Left cardiac atrium (tissue), 4 donors: ENCODE data around the gene GNL2. TPM values are rescaled to one million over a fixed set of nuclear protein-coding genes. Genes with fewer than 3 reads are reported as not detected.
"Not testable (repeated sequence)": the region's sequence is repeated elsewhere in the genome, so short reads cannot be mapped to it uniquely, and the experiment has no call there.

Experiments used
- ATAC-seq, 2 donors: fragments of 200-7000 bp; cut with Tn5 transposase; one replicate each; pipeline ENCODE4 v1.9.1; 2020; ENCODE audit warnings: mild to moderate bottlenecking in 2 of 2, moderate library complexity in 2 of 2
- DNase-seq: peaks from one replicate; pipeline ENCODE4 v3.0.0-alpha.2; 2020
- intact Hi-C, 2 donors: fragments of 100-400 bp; cut with DNase I; formaldehyde crosslinking; loops; one replicate each; pipeline versions ENCODE4 v1.14.1 to v1.15.1; 2022 to 2023
- total RNA-seq, 2 donors: library from RNA; stranded (reverse); fragmentation: NEBNext Ultra II Directional; extraction: Animal tissue kit (Norgen Biotek cat#: 25700); gene quantifications; one replicate each; pipeline ENCODE4 v1.2.1, GENCODE V29; 2021
- donor health status: DM: no; HTN: yes; CAD: no.
- donor health status: DM: no; HTN: yes; CAD: no; lungs with severe emphysema.
- donor health status: DM: yes; HTN: yes; CAD: no.
- donor health status: Dilated cardiomyopathy.

Gene GNL2
- total RNA-seq, 2 donors from 2014 or later = 21.1 to 34.0 TPM

DNA sequence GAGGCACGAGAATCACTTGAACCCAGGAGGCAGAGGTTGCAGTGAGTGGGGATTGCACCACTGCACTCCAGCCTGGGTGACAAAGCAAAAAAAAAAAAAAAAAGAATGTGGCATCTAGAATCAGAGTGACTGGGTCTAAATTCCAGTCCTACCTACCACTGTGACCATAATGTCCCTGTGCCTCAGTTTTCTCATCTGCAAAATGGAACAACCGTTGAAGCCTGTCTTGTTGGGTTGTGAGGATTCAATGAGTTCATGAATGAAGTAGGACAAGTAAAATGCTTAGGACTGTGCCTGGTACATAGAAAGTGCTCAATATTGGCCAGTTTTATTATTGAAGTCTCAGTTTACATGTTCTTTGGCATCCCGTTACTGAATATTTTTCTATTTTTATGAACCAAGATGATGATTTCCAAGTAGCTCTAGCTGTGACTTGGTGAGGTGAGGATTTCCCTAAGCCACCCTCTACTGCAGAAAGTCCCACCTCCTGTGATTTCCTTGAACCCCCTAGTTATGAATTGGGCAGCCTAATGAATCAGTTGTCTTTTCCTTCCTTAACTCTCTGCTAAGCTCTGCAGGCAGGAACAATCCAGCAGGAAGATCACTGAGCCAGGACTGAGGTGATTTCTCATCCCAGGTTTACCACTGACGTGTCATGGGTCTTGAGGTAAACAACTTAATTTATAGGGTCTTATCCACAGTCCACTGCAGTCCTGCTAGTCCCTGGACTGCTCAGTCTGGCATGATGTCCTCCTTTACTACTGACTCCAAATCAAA, 62.2 kb downstream of the GNL2 start:
- DNase-seq = no peak
- ATAC-seq = no peak
- intact Hi-C loops = no loop called here

DNA sequence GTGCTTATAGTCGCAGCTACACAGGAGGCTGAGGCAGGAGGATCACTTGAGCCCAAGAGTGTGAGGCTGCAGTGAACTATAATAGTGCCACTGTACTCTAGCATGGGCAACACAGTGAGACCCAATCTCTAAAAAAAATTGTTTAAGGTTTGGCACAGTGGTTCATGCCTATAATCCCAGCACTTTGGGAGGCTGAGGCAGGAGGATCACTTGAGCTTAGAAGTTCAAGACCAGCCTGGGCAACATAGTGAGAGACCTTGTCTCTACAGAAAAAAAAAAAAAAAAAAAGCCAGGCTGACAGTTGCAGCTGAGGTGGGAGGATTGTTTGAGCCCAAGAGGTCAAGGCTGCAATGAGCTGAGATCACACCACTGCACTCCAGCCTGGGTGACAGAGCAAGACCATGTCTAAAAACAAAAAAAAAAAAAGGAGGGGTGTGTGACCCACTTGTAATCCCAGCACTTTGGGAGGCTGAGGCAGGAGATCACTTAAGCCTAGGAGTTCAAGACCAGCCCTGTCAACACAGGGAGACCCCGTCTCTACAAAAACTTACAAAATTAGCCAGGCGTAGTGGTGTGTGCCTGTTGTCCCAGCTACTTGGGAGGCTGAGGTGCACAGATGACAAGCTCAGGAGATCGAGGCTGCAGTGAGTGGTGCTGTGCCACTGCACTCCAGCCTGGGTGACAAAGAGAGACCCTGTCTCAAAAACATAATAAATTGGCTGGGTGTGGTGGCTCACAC, 63.1 kb downstream of the GNL2 start:
- ATAC-seq, intact Hi-C loops, DNase-seq: not testable (repeated sequence)

DNA sequence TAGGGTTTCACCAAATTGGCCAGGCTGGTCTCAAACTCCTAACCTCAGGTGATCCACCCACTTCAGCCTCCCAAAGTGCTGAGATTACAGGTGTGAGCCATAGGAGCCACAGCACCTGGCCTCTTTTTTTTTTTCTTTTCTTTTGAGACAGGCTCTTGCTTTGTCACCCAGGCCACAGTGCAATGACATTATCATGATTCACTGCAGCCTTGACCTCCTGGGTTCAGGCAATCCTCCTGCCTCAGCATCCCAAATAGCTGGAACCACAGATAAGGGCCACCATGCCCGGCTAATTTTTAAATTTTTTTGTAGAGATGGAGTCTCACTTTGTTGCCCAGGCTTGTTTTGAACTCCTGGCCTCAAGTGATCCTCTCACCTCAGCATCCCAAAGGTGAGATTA, 65.8 kb downstream of the GNL2 start:
- intact Hi-C loops = not testable (repeated sequence)

DNA sequence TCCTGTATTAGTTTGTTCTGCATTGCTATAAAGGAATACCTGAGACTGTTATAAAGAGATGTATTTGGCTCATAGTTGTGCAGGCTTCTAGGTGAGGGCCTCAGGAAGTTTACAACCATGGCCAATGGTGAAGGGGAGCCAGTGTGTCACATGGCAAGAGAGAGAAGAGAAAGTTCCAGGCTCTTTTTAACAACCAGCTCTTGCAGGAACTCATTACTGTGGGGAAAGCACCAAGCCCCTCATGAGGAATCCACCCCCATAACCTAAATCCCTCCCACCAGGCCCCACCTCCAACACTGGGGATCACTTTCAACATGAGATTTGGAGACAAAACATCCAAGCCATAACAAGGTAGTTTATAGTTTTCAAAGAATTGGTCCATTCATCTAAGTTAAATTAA, 76.1 kb downstream of the GNL2 start:
- DNase-seq = no peak
- no peak for ATAC-seq
- intact Hi-C loops = no loop called here

More for the DNA sequence above, 65.8 kb downstream of the GNL2 start:
- ATAC-seq, DNase-seq: not testable (repeated sequence)

DNA sequence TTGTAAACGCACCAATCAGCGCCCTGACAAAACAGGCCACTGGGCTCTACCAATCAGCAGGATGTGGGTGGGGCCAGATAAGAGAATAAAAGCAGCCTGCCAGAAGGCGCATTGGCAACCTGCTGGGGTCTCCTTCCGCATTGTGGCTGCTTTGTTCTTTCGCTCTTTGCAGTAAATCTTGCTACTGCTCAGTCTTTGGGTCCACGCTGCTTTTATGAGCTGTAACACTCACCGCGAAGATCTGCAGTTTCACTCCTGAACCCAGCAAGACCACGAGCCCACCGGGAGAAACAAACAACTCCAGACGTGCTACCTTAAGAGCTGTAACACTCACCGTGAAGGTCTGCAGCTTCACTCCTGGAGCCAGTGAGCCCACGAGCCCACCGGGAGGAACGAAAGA, 76.8 kb downstream of the GNL2 start:
- ATAC-seq, DNase-seq, intact Hi-C loops: not testable (repeated sequence)

DNA sequence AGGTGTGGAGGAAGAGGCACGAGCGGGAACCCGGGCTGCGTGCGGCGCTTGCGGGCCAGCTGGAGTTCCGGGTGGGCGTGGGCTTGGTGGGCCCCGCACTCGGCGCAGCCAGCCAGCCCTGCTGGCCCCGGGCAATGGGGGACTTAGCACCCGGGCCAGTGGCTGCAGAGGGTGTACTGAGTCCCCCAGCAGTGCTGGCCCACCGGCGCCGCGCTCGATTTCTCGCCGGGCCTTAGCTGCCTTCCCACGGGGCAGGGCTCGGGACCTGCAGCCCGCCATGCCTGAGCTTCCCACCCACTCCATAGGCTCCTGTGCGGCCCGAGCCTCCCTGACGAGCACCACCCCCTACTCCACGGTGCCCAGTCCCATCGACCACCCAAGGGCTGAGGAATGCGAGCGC, 77.5 kb downstream of the GNL2 start:
- ATAC-seq, intact Hi-C loops, DNase-seq: not testable (repeated sequence)

DNA sequence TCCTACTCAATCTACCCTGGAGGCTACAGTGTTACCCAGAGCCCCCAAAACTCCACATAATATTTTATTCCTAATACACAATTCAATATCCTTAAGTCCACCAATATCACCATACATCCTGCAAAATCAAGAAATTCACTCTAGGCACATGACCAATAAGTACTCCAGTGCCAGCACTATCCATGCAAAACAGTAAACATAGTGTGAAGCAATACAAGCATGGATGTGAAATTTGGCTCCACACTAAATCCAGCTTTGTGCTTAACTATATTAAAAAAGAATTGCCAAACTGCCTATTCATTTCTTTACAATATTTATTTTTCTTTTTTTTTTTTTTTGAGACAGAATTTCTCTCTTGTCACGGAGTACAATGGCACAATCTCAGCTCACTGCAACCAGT, 78.2 kb downstream of the GNL2 start:
- intact Hi-C loops = no loop called here

More for the DNA sequence above, 78.2 kb downstream of the GNL2 start:
- ATAC-seq (no peak), DNase-seq (no peak)

Other genes starting within 250 kb of the GNL2 start
- 10 to 100 TPM in 1 of 2 donors, 1 to 10 TPM in 1; 6.4 to 13.7 TPM for gene ZC3H12A, start 121.4 kb downstream of the GNL2 start, total RNA-seq
- 10 to 100 TPM; 34.6 to 36.4 TPM for gene MEAF6, start 81.2 kb downstream of the GNL2 start, total RNA-seq
- gene SNIP1, start 41.6 kb downstream of the GNL2 start, total RNA-seq = 10 to 100 TPM in 1 of 2 donors, 1 to 10 TPM in 1; 9.9 to 10.2 TPM
- 1 to 10 TPM; 6.2 to 6.3 TPM for gene DNALI1, start 39.0 kb downstream of the GNL2 start, total RNA-seq
- gene RSPO1, start 39.0 kb upstream of the GNL2 start, total RNA-seq = 1 to 10 TPM in 1 of 2 donors, under 1 TPM in 1; 0.68 to 1.4 TPM
- under 1 TPM; 0.24 to 0.88 TPM for gene CDCA8, start 96.6 kb upstream of the GNL2 start, total RNA-seq
- gene EPHA10, start 169.2 kb upstream of the GNL2 start, total RNA-seq = under 1 TPM; 0.16 to 0.21 TPM
- 1 to 10 TPM; 1.2 to 1.6 TPM for gene MANEAL, start 197.9 kb upstream of the GNL2 start, total RNA-seq
- 10 to 100 TPM; 50.0 to 58.8 TPM for gene C1orf122, start 211.9 kb upstream of the GNL2 start, total RNA-seq
- gene YRDC, start 212.3 kb upstream of the GNL2 start, total RNA-seq = 1 to 10 TPM; 5.6 to 9.7 TPM